Measurements from ENCODE around the gene CRYAA.
"Not testable (repeated sequence)": the region's sequence is repeated elsewhere in the genome, so short reads cannot be mapped to it uniquely, and the experiment has no call there.

The CRYAA gene
- long read RNA-seq, result 0 reads

GRCh38 chr21:43168708-43169107, at the start of gene CRYAA:
Gene CRYAA, plus strand, starts transcription at chr21:43169008. Its CDS starts 92 bp downstream, at chr21:43169100.
- H3K27me3 ChIP-seq (ENCODE audit: insufficient read depth, poor library complexity, severe bottlenecking); H3K4me3 ChIP-seq (replicated peaks; ENCODE audit: insufficient read depth, low read length); DNase-seq (ENCODE audit: low read depth in 1 of 2, low spot score in 1 of 2); H3K27ac ChIP-seq (replicated peaks): not testable (repeated sequence)

GRCh38 chr21:43130094-43130493, 38.7 kb upstream of the CRYAA start:
- H3K27me3 ChIP-seq (ENCODE audit: insufficient read depth, poor library complexity, severe bottlenecking); H3K4me3 ChIP-seq (replicated peaks; ENCODE audit: insufficient read depth, low read length); DNase-seq (ENCODE audit: low read depth in 1 of 2, low spot score in 1 of 2); H3K27ac ChIP-seq (replicated peaks): not testable (repeated sequence)

GRCh38 chr21:43134520-43134919, 34.3 kb upstream of the CRYAA start:
- H3K27ac ChIP-seq (replicated peaks), result not testable (repeated sequence)

GRCh38 chr21:43138944-43139343, 29.9 kb upstream of the CRYAA start:
- not testable (repeated sequence) for H3K27ac ChIP-seq (replicated peaks); H3K4me3 ChIP-seq (replicated peaks; ENCODE audit: insufficient read depth, low read length); DNase-seq (ENCODE audit: low read depth in 1 of 2, low spot score in 1 of 2); H3K27me3 ChIP-seq (ENCODE audit: insufficient read depth, poor library complexity, severe bottlenecking)

More at GRCh38 chr21:43134520-43134919, 34.3 kb upstream of the CRYAA start:
- not testable (repeated sequence) for DNase-seq (ENCODE audit: low read depth in 1 of 2, low spot score in 1 of 2); H3K4me3 ChIP-seq (replicated peaks; ENCODE audit: insufficient read depth, low read length); H3K27me3 ChIP-seq (ENCODE audit: insufficient read depth, poor library complexity, severe bottlenecking)

- H3K27ac ChIP-seq (replicated peaks); DNase-seq (ENCODE audit: low read depth in 1 of 2, low spot score in 1 of 2); H3K27me3 ChIP-seq (ENCODE audit: insufficient read depth, poor library complexity, severe bottlenecking); H3K4me3 ChIP-seq (replicated peaks; ENCODE audit: insufficient read depth, low read length): not testable (repeated sequence)
Observed at GRCh38 chr21:43141407-43141806, 27.4 kb upstream of the CRYAA start.

- not testable (repeated sequence) for DNase-seq (ENCODE audit: low read depth in 1 of 2, low spot score in 1 of 2); H3K4me3 ChIP-seq (replicated peaks; ENCODE audit: insufficient read depth, low read length); H3K27ac ChIP-seq (replicated peaks); H3K27me3 ChIP-seq (ENCODE audit: insufficient read depth, poor library complexity, severe bottlenecking)
Observed at GRCh38 chr21:43146637-43147036, 22.2 kb upstream of the CRYAA start.

GRCh38 chr21:43147999-43148398, 20.8 kb upstream of the CRYAA start:
- H3K27ac ChIP-seq (replicated peaks); H3K27me3 ChIP-seq (ENCODE audit: insufficient read depth, poor library complexity, severe bottlenecking); H3K4me3 ChIP-seq (replicated peaks; ENCODE audit: insufficient read depth, low read length); DNase-seq (ENCODE audit: low read depth in 1 of 2, low spot score in 1 of 2): not testable (repeated sequence)

GRCh38 chr21:43149344-43149743, 19.5 kb upstream of the CRYAA start:
- not testable (repeated sequence) for H3K4me3 ChIP-seq (replicated peaks; ENCODE audit: insufficient read depth, low read length); H3K27me3 ChIP-seq (ENCODE audit: insufficient read depth, poor library complexity, severe bottlenecking); DNase-seq (ENCODE audit: low read depth in 1 of 2, low spot score in 1 of 2); H3K27ac ChIP-seq (replicated peaks)

GRCh38 chr21:43153601-43154000, 15.2 kb upstream of the CRYAA start:
- not testable (repeated sequence) for H3K27ac ChIP-seq (replicated peaks); H3K27me3 ChIP-seq (ENCODE audit: insufficient read depth, poor library complexity, severe bottlenecking); H3K4me3 ChIP-seq (replicated peaks; ENCODE audit: insufficient read depth, low read length); DNase-seq (ENCODE audit: low read depth in 1 of 2, low spot score in 1 of 2)

- H3K27me3 ChIP-seq (ENCODE audit: insufficient read depth, poor library complexity, severe bottlenecking); H3K4me3 ChIP-seq (replicated peaks; ENCODE audit: insufficient read depth, low read length); H3K27ac ChIP-seq (replicated peaks); DNase-seq (ENCODE audit: low read depth in 1 of 2, low spot score in 1 of 2): not testable (repeated sequence)
Observed at GRCh38 chr21:43159279-43160175, 9.3 kb upstream of the CRYAA start.

GRCh38 chr21:43161826-43162707, 6.7 kb upstream of the CRYAA start:
- H3K27me3 ChIP-seq (ENCODE audit: insufficient read depth, poor library complexity, severe bottlenecking); H3K27ac ChIP-seq (replicated peaks); DNase-seq (ENCODE audit: low read depth in 1 of 2, low spot score in 1 of 2); H3K4me3 ChIP-seq (replicated peaks; ENCODE audit: insufficient read depth, low read length): not testable (repeated sequence)

- DNase-seq (ENCODE audit: low read depth in 1 of 2, low spot score in 1 of 2); H3K27me3 ChIP-seq (ENCODE audit: insufficient read depth, poor library complexity, severe bottlenecking); H3K4me3 ChIP-seq (replicated peaks; ENCODE audit: insufficient read depth, low read length); H3K27ac ChIP-seq (replicated peaks): not testable (repeated sequence)
Observed at GRCh38 chr21:43162708-43163205, 6.1 kb upstream of the CRYAA start.

GRCh38 chr21:43164823-43165222, 4.0 kb upstream of the CRYAA start:
- H3K4me3 ChIP-seq (replicated peaks; ENCODE audit: insufficient read depth, low read length); DNase-seq (ENCODE audit: low read depth in 1 of 2, low spot score in 1 of 2); H3K27me3 ChIP-seq (ENCODE audit: insufficient read depth, poor library complexity, severe bottlenecking); H3K27ac ChIP-seq (replicated peaks): not testable (repeated sequence)

GRCh38 chr21:43165734-43166133, 3.1 kb upstream of the CRYAA start:
- not testable (repeated sequence) for H3K4me3 ChIP-seq (replicated peaks; ENCODE audit: insufficient read depth, low read length); H3K27ac ChIP-seq (replicated peaks)

More at GRCh38 chr21:43165734-43166133, 3.1 kb upstream of the CRYAA start:
- DNase-seq (ENCODE audit: low read depth in 1 of 2, low spot score in 1 of 2); H3K27me3 ChIP-seq (ENCODE audit: insufficient read depth, poor library complexity, severe bottlenecking): not testable (repeated sequence)

All from HL-60 (cell line).